ENCODE results near the gene C5orf47.
A peak's percentile ranks its signal among the peaks of the same experiment; 100 is the strongest.

DNA sequence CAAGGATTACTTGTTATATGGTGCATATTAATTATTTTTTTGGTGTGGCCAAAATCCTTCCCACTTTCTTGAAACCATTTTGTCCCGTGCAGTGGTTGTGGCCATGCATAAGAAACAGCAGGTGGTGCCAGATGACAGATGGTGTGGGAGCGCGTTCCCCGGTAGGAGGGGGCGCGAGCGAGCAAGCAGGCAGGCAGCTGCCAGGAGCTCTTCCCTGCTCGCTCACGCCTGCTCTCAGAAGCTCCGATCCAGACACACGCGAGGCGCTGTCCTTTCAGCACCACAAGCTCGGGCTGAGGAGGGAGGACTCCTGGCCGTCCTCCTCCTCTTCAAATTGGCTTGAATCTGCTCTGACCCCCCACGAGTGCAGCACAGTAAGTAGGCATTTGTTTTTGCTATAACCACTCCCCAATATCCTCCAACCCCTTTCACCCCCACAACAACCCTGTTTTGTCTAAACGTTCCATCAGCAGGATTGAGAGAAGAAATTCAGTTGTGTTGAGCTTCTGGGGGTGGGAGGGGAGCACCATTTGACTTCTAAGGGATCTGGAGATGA is 56.6 kb downstream of the C5orf47 start, which contains the start of gene NSG2:
- TF ChIP-seq JUND (IDR thresholded peaks at IDR 0.05), result no peak
- TF ChIP-seq, protein P1, sequence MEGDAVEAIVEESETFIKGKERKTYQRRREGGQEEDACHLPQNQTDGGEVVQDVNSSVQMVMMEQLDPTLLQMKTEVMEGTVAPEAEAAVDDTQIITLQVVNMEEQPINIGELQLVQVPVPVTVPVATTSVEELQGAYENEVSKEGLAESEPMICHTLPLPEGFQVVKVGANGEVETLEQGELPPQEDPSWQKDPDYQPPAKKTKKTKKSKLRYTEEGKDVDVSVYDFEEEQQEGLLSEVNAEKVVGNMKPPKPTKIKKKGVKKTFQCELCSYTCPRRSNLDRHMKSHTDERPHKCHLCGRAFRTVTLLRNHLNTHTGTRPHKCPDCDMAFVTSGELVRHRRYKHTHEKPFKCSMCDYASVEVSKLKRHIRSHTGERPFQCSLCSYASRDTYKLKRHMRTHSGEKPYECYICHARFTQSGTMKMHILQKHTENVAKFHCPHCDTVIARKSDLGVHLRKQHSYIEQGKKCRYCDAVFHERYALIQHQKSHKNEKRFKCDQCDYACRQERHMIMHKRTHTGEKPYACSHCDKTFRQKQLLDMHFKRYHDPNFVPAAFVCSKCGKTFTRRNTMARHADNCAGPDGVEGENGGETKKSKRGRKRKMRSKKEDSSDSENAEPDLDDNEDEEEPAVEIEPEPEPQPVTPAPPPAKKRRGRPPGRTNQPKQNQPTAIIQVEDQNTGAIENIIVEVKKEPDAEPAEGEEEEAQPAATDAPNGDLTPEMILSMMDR (IDR thresholded peaks at IDR 0.05; ENCODE audit: low read depth, low read length, missing input control), result peak; percentile 80
- no peak for TF ChIP-seq HNF4A (conservative IDR thresholded peaks at IDR 0.05)
- TF ChIP-seq FOXA1 (IDR thresholded peaks at IDR 0.05), result no peak
- TF ChIP-seq RAD21 (IDR thresholded peaks at IDR 0.05), result peak; percentile 92 to 95
- no peak for TF ChIP-seq HNF4G (IDR thresholded peaks at IDR 0.05)
- TF ChIP-seq, protein P2, sequence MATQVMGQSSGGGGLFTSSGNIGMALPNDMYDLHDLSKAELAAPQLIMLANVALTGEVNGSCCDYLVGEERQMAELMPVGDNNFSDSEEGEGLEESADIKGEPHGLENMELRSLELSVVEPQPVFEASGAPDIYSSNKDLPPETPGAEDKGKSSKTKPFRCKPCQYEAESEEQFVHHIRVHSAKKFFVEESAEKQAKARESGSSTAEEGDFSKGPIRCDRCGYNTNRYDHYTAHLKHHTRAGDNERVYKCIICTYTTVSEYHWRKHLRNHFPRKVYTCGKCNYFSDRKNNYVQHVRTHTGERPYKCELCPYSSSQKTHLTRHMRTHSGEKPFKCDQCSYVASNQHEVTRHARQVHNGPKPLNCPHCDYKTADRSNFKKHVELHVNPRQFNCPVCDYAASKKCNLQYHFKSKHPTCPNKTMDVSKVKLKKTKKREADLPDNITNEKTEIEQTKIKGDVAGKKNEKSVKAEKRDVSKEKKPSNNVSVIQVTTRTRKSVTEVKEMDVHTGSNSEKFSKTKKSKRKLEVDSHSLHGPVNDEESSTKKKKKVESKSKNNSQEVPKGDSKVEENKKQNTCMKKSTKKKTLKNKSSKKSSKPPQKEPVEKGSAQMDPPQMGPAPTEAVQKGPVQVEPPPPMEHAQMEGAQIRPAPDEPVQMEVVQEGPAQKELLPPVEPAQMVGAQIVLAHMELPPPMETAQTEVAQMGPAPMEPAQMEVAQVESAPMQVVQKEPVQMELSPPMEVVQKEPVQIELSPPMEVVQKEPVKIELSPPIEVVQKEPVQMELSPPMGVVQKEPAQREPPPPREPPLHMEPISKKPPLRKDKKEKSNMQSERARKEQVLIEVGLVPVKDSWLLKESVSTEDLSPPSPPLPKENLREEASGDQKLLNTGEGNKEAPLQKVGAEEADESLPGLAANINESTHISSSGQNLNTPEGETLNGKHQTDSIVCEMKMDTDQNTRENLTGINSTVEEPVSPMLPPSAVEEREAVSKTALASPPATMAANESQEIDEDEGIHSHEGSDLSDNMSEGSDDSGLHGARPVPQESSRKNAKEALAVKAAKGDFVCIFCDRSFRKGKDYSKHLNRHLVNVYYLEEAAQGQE (IDR thresholded peaks at IDR 0.05), result peak; percentile 100
- no peak for TF ChIP-seq TAF1 (conservative IDR thresholded peaks at IDR 0.05)
- TF ChIP-seq YY1 (IDR thresholded peaks at IDR 0.05), result no peak
- TF ChIP-seq EGR1 (IDR thresholded peaks at IDR 0.05; ENCODE audit: low read depth in 2 of 2), result no peak

All from liver (tissue), 3 donors.